Endothelial cell of umbilical vein (primary cell): ENCODE results near the gene VPS52. TPM values are rescaled to one million over a fixed set of nuclear protein-coding genes. Genes with fewer than 3 reads are reported as not detected.

Experiments
- BruUV-seq: library from RNA; stranded (reverse); fragments of 400-500 nt; replicated peaks from 2 replicates; lab custom pipeline; 2021; lab: Mats Ljungman, UMichigan
- CTCF ChIA-PET: fragments of 300-600, 350-600 bp; sonication (Branson Sonifier 250); formaldehyde crosslinking; loops from one replicate; lab custom pipeline; 2021; ENCODE audit warnings: antibody characterized with exemption, inconsistent platforms; lab: Charles Lee
- POLR2A ChIA-PET: fragments of 300-600, 350-600 bp; sonication (Branson Sonifier 250); formaldehyde crosslinking; loops from one replicate; lab custom pipeline; 2021; ENCODE audit warnings: antibody characterized with exemption, inconsistent platforms; lab: Charles Lee
- DNase-seq: peaks from one replicate; pipeline ENCODE4 v3.0.0-alpha.2; 2011; ENCODE audit warnings: low read depth, low spot score
- FAIRE-seq: peaks from 2 replicates; lab custom pipeline; 2011; peaks lifted over from hg19 to GRCh38; lab: Jason Lieb, UNC
- H2AFZ ChIP-seq: 2 replicates; pipeline ENCODE4 v1.6.0; 2012; ENCODE audit warnings: low read depth, low read length, control low read depth, inconsistent platforms
- H3K27ac ChIP-seq: 2 replicates; pipeline ENCODE4 v1.5.1; 2011; ENCODE audit warnings: low read depth, mild to moderate bottlenecking, control low read depth, low read length, moderate library complexity; ENCODE audit not compliant: insufficient read depth
- H3K27me3 ChIP-seq, 2 experiments: 2 replicates each; pipeline versions ENCODE4 v1.6.0 to v1.6.1; 2011; ENCODE audit warnings: low read length in 2 of 2, mixed read lengths in 1 of 2; ENCODE audit not compliant: control insufficient read depth in 2 of 2, insufficient read depth in 2 of 2
- H3K36me3 ChIP-seq, 2 experiments: 2 replicates in 1 of 2; 3 replicates in 1 of 2; pipeline ENCODE4 v1.5.1; 2011; ENCODE audit warnings: low read length in 2 of 2, mild to moderate bottlenecking in 1 of 2, moderate library complexity in 1 of 2; ENCODE audit not compliant: control insufficient read depth in 2 of 2, insufficient read depth in 2 of 2; ENCODE audit errors: extremely low read depth in 1 of 2
- H3K4me1 ChIP-seq: 3 replicates; pipeline ENCODE4 v1.5.1; 2011; ENCODE audit warnings: mild to moderate bottlenecking, low read length; ENCODE audit not compliant: control insufficient read depth, insufficient read depth; ENCODE audit errors: extremely low read depth
- H3K4me2 ChIP-seq: 2 replicates; pipeline ENCODE4 v1.6.1; 2011; ENCODE audit warnings: low read length, control low read depth, mixed read lengths; ENCODE audit not compliant: insufficient read depth
- H3K4me3 ChIP-seq, 3 experiments: fragments of 200-600 bp in 1 of 3; sonication (generic), shearing (Covaris generic) in 1 of 3; replicated peaks in 1 of 3; 2 replicates each; pipeline ENCODE4 v1.5.1; 2011 to 2016; ENCODE audit warnings: control low read depth in 3 of 3, low read length in 3 of 3, mild to moderate bottlenecking in 2 of 3, inconsistent platforms in 1 of 3, low read depth in 1 of 3, moderate library complexity in 1 of 3; ENCODE audit not compliant: insufficient read depth in 1 of 3
- H3K79me2 ChIP-seq: 2 replicates; pipeline ENCODE4 v1.6.0; 2012; ENCODE audit warnings: low read length, inconsistent platforms; ENCODE audit not compliant: control insufficient read depth, insufficient read depth
- H3K9ac ChIP-seq: replicated peaks from 2 replicates; pipeline ENCODE3; 2011; ENCODE audit warnings: low read length, control low read depth; ENCODE audit not compliant: insufficient read depth; ENCODE audit errors: extremely low read depth
- H3K9me1 ChIP-seq: replicated peaks from 3 replicates; pipeline ENCODE4 v1.6.0; 2011; ENCODE audit warnings: mild to moderate bottlenecking, low read length; ENCODE audit not compliant: control insufficient read depth, insufficient read depth; ENCODE audit errors: extremely low read depth
- H3K9me3 ChIP-seq: replicated peaks from 2 replicates; pipeline ENCODE4 v1.5.1; 2012; ENCODE audit warnings: low read length, inconsistent platforms; ENCODE audit not compliant: control insufficient read depth, insufficient read depth
- H4K20me1 ChIP-seq: replicated peaks from 2 replicates; pipeline ENCODE3; 2011; ENCODE audit warnings: mild to moderate bottlenecking, low read length; ENCODE audit not compliant: control insufficient read depth, insufficient read depth; ENCODE audit errors: extremely low read depth
- EZH2 ChIP-seq: IDR thresholded peaks from 2 replicates; pipeline ENCODE4 v1.6.1; 2012; ENCODE audit warnings: borderline replicate concordance, low read depth, mild to moderate bottlenecking, moderate library complexity, low read length, inconsistent platforms; ENCODE audit not compliant: severe bottlenecking
- MYC ChIP-seq: IDR thresholded peaks from one replicate; pipeline ENCODE4 v1.6.1; 2011; ENCODE audit warnings: mild to moderate bottlenecking, low read depth, low read length
- POLR2A ChIP-seq: IDR thresholded peaks from 2 replicates; pipeline ENCODE4 v1.6.1; 2012; ENCODE audit warnings: low read depth, mild to moderate bottlenecking, control low read depth, low read length
- dilution Hi-C: fragments of 300-500 bp; cut with MboI; formaldehyde crosslinking; loops from one replicate; pipeline ENCODE4 v1.15.0; 2019; ENCODE audit warnings: low sequenced_read_pairs; ENCODE audit not compliant: extremely low pct_ligation_motif_present
- intact Hi-C: fragments of 100-400 bp; cut with micrococcal nuclease; formaldehyde crosslinking; loops from one replicate; pipeline ENCODE4 v1.10.0; 2022
- polyA plus RNA-seq, 4 experiments: library from polyadenylated mRNA; depleted of rRNA in 3 of 4; stranded (reverse) in 3 of 4; unstranded in 1 of 4; fragments of >200 nt; gene quantifications; 2 replicates each; pipeline versions ENCODE4 v1.2.1 to v1.2.3, GENCODE V29; 2011 to 2012; ENCODE audit warnings: missing spikeins in 1 of 4
- total RNA-seq: library from RNA; stranded (reverse); gene quantifications from 2 replicates; pipeline ENCODE4 v1.2.3, GENCODE V29; 2021

Gene VPS52
- total and polyA plus RNA-seq, 2 donors (not counting 3 experiments of a cell fraction or from before 2014, with no cell fraction given), result 49.2 to 112 TPM

GRCh38 chr6:33252759-33253158 is 18.9 kb downstream of the VPS52 start:
- no peaks in the 10 kb centered on the region for H3K27me3 ChIP-seq
- no peak overlapping the region for H3K4me2 ChIP-seq
- peaks cover 23% of the 10 kb centered on the region for H3K4me1 ChIP-seq
- no peaks in the 10 kb centered on the region for H3K9me1 ChIP-seq
- peaks cover 0 to 2% of the 10 kb centered on the region in 2 experiments for H3K36me3 ChIP-seq
- TF ChIP-seq EZH2, result no peak
- ChIA-PET CTCF (no interaction called here), POLR2A (no interaction called here)
- DNase-seq (no peak), FAIRE-seq (no peak)
- no peaks in the 10 kb centered on the region for H3K79me2 ChIP-seq
- intact Hi-C loops, result no loop called here
- no TSS peak for BruUV-seq
- no peak overlapping the region for H3K9ac ChIP-seq
- H3K4me3 ChIP-seq, result no peak overlapping the region
- no peaks in the 10 kb centered on the region for H4K20me1 ChIP-seq
- H2AFZ ChIP-seq, result no peak overlapping the region
- H3K27ac ChIP-seq, result no peak overlapping the region
- dilution Hi-C loops, result no loop called here
- H3K9me3 ChIP-seq, result no peaks in the 10 kb centered on the region

DNA sequence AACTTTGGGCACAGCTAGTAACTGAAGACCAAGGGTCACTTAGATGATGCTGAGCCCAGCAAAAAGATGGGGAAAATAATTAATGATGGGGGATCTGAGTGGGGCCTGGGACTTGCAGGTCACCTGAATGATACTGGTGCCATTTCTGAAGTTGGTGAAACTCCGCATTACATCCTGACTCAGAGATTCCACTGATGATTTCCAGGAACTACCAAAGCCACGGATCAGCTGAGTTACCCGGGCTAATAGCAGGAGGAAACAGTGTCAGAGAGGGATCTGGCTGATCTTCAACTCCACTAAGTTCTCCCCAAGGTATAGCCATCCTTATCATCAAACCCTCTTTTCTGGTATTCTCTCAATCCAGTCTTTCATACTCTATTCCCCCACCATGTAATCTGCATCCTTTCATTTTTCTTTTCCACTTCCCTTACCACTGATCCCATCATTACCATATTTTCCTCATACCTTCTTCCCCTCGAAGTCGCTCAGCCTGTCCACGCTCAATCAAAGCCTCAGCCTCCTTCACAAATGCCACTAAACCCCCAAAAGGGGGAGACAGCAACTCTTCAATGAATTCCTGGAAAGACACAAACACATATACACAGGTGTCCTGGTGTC is 20.2 kb downstream of the VPS52 start:
- dilution Hi-C loops, result no loop called here
- POLR2A ChIA-PET, result no interaction called here
- CTCF ChIA-PET, result interaction anchor here (1.0 to 1.3 kb wide), 2 partner anchors 20 to 413 kb away, joined by 3 read pairs; partner anchors contain the start of genes RPS18, TAP2 and VPS52

More for the DNA sequence above, 20.2 kb downstream of the VPS52 start:
- H2AFZ ChIP-seq, result no peak overlapping the region
- H3K27me3 ChIP-seq, result no peaks in the 10 kb centered on the region
- no peak overlapping the region for H3K4me2 ChIP-seq
- H3K36me3 ChIP-seq, result peaks cover 0 to 2% of the 10 kb centered on the region in 2 experiments
- no peaks in the 10 kb centered on the region for H3K9me3 ChIP-seq
- BruUV-seq, result no TSS peak
- H3K9ac ChIP-seq, result no peak overlapping the region
- H3K79me2 ChIP-seq, result no peaks in the 10 kb centered on the region
- no peak for TF ChIP-seq MYC
- no peak for TF ChIP-seq POLR2A
- FAIRE-seq (no peak), DNase-seq (no peak)
- H3K4me1 ChIP-seq, result peaks cover 23% of the 10 kb centered on the region
- no peak overlapping the region for H3K4me3 ChIP-seq
- H4K20me1 ChIP-seq, result no peaks in the 10 kb centered on the region
- no peaks in the 10 kb centered on the region for H3K9me1 ChIP-seq
- no peak overlapping the region for H3K27ac ChIP-seq
- intact Hi-C loops, result no loop called here
